Parietal lobe (tissue), 2 donors: ENCODE results near the gene KRTAP12-2. TPM values are rescaled to one million over a fixed set of nuclear protein-coding genes. Genes with fewer than 3 reads are reported as not detected.

ENCODE experiments used
- small RNA-seq: library from RNA; depleted of rRNA; stranded (forward); fragments of <200 nt; gene quantifications from one replicate; pipeline ENCODE3, GENCODE V24; 2014; ENCODE audit warnings: low replicate concordance
- total RNA-seq: library from RNA; depleted of rRNA; stranded (reverse); fragments of >200 nt; gene quantifications from one replicate; pipeline ENCODE4 v1.2.3, GENCODE V29; 2014

Gene KRTAP12-2
- not detected for total RNA-seq

GRCh38 chr21:44666401-44667320, at the start of gene KRTAP12-2:
TSS of gene KRTAP12-2 (minus strand) at chr21:44666927. CDS start at chr21:44666886, 41 bp downstream.

GRCh38 chr21:44711327-44712202, 44.8 kb upstream of the KRTAP12-2 start, which contains the start of gene TSPEAR:
TSS of gene TSPEAR (minus strand) at chr21:44711572. CDS start at chr21:44711514, 58 bp downstream.

GRCh38 chr21:44697172-44697810, 30.6 kb upstream of the KRTAP12-2 start, which contains the start of gene KRTAP10-12:
TSS of gene KRTAP10-12 (plus strand) at chr21:44697172. CDS start at chr21:44697202, 30 bp downstream.

GRCh38 chr21:44681861-44682579, 15.3 kb upstream of the KRTAP12-2 start, which contains the start of gene KRTAP12-1:
TSS of gene KRTAP12-1 (minus strand) at chr21:44682163. CDS start at chr21:44682123, 40 bp downstream.

GRCh38 chr21:44657635-44658540, 8.8 kb downstream of the KRTAP12-2 start, which contains the start of gene KRTAP12-3:
TSS of gene KRTAP12-3 (plus strand) at chr21:44657932. CDS start at chr21:44657980, 48 bp downstream.

GRCh38 chr21:44654576-44655175, 12.1 kb downstream of the KRTAP12-2 start, which contains the start of gene KRTAP12-4:
TSS of gene KRTAP12-4 (minus strand) at chr21:44654659. CDS start at chr21:44654614, 45 bp downstream.

GRCh38 chr21:44646366-44647221, 20.1 kb downstream of the KRTAP12-2 start, which contains the start of gene KRTAP10-11:
TSS of gene KRTAP10-11 (plus strand) at chr21:44646414. CDS start at chr21:44646459, 45 bp downstream.

GRCh38 chr21:44637018-44637850, 29.5 kb downstream of the KRTAP12-2 start, which contains the start of gene KRTAP10-10:
TSS of gene KRTAP10-10 (plus strand) at chr21:44637356. CDS start at chr21:44637418, 62 bp downstream.

GRCh38 chr21:44626673-44627143, 40.0 kb downstream of the KRTAP12-2 start, which contains the start of gene KRTAP10-9:
TSS of gene KRTAP10-9 (plus strand) at chr21:44627093. CDS start at chr21:44627172, 79 bp downstream.

Small RNAs within 50 kb of the gene (small RNA-seq; reads per million reads assigned to genes)
- not detected for gene KRTAP12-6P

Other genes starting within 250 kb of the KRTAP12-2 start
- 13.5 TPM for gene LRRC3, start 211.4 kb downstream of the KRTAP12-2 start, total RNA-seq
- gene KRTAP10-1, start 126.7 kb downstream of the KRTAP12-2 start, total RNA-seq: not detected
- not detected for gene KRTAP10-2, start 115.4 kb downstream of the KRTAP12-2 start, total RNA-seq
- not detected for gene KRTAP10-3, start 108.1 kb downstream of the KRTAP12-2 start, total RNA-seq
- not detected for gene KRTAP10-4, start 93.2 kb downstream of the KRTAP12-2 start, total RNA-seq
- not detected for gene KRTAP10-5, start 86.3 kb downstream of the KRTAP12-2 start, total RNA-seq
- not detected for gene KRTAP10-6, start 74.4 kb downstream of the KRTAP12-2 start, total RNA-seq
- not detected for gene KRTAP10-7, start 66.3 kb downstream of the KRTAP12-2 start, total RNA-seq
- gene KRTAP10-8, start 54.8 kb downstream of the KRTAP12-2 start, total RNA-seq: not detected
- not detected for gene KRTAP10-9, start 39.8 kb downstream of the KRTAP12-2 start, total RNA-seq
- not detected for gene KRTAP10-10, start 29.6 kb downstream of the KRTAP12-2 start, total RNA-seq
- not detected for gene KRTAP10-11, start 20.5 kb downstream of the KRTAP12-2 start, total RNA-seq
- not detected for gene KRTAP12-4, start 12.3 kb downstream of the KRTAP12-2 start, total RNA-seq
- gene KRTAP12-3, start 9.0 kb downstream of the KRTAP12-2 start, total RNA-seq: not detected
- not detected for gene KRTAP12-1, start 15.2 kb upstream of the KRTAP12-2 start, total RNA-seq
- not detected for gene KRTAP10-12, start 30.2 kb upstream of the KRTAP12-2 start, total RNA-seq
- not detected for gene TSPEAR, start 44.6 kb upstream of the KRTAP12-2 start, total RNA-seq
- 119 TPM for gene UBE2G2, start 134.9 kb upstream of the KRTAP12-2 start, total RNA-seq
- 47.3 TPM for gene SUMO3, start 151.1 kb upstream of the KRTAP12-2 start, total RNA-seq
- 68.5 TPM for gene PTTG1IP, start 206.8 kb upstream of the KRTAP12-2 start, total RNA-seq